HG03354 (cell line): ENCODE measurements around the gene AMPH.
A peak's percentile ranks its signal among the peaks of the same experiment; 100 is the strongest.

ENCODE experiments used
- ATAC-seq: cut with Tn5 transposase; IDR thresholded peaks from one replicate; pipeline ENCODE4 v1.9.1; 2021; ENCODE audit warnings: mild to moderate bottlenecking; ENCODE audit not compliant: unreplicated experiment, poor library complexity, severe bottlenecking

AMPH gene

DNA sequence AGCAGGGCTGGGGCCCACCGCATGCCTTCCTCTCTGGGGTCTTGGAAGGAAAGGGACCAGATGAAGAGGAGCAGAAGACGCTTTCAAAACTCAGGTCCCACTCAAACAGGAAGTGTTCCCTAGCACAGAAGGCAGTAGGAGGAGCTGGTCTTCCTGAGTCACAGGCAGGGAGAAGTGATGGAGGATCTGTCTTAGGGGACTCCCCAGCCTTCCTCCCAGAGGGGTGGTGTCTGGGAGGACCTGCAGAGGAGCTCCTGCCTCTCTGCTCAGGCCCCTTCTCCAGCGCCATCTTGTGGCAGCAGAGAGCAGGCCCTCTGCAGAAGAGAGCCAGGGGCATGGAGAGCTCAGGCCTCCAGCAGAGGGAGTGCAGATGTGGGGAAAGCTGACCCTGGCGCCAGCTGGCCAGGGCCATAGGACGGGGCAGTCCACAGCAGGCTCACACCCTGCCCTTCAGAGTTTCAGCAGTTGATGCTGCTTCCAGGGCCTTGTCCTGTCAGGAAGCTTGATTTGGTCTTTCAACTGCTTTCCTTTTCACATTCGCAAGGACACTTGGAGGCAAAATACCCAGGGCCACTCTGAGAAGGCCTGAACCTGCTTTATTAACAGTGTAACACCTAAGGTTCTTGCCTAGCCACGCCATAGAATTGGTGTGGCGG lies 295.6 kb downstream of the AMPH start:
- ATAC-seq = peak; percentile 97

DNA sequence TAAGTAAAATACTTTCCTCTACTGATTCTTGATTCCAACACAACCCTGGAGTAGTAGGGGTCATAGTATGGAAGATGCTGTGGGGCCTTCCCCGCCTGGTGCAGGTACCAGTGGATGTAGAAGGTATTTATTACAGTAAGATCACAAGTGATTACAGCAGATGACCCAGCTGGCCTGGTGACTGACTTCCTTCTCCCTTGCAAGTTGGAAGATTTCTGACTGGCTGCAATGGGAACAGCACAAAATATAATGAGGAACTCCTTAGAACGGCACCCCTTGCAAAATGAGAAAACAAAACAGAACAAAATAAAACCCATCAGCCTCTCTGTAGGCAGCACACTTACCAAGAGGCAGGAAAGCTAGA lies 296.1 kb downstream of the AMPH start:
- no peak for ATAC-seq

DNA sequence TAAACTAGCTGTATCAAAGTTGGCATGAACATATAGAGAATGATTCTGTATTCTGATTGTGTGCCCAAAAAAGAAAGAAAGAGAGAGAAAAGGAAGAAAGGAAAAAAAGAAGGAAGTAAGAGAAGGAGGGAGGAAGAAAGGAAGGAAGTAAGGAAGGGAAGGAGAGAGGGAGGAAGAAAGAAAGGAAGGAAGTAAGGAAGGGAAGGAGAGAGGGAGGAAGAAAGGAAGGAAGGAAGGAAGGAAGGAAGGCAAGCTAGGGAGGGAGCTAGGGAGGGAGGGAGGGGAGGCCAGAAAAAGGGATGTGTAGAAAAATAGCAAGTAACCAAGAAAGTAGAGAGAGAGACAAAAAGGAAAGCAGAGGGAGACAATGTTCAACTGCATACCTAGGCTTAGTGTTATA lies 297.0 kb downstream of the AMPH start:
- ATAC-seq = no peak
